ENCODE measurements around the gene SLC38A3. TPM values are rescaled to one million over a fixed set of nuclear protein-coding genes. Genes with fewer than 3 reads are reported as not detected.

SLC38A3 gene
- total RNA-seq (not detected), polyA plus RNA-seq (not detected)

DNA sequence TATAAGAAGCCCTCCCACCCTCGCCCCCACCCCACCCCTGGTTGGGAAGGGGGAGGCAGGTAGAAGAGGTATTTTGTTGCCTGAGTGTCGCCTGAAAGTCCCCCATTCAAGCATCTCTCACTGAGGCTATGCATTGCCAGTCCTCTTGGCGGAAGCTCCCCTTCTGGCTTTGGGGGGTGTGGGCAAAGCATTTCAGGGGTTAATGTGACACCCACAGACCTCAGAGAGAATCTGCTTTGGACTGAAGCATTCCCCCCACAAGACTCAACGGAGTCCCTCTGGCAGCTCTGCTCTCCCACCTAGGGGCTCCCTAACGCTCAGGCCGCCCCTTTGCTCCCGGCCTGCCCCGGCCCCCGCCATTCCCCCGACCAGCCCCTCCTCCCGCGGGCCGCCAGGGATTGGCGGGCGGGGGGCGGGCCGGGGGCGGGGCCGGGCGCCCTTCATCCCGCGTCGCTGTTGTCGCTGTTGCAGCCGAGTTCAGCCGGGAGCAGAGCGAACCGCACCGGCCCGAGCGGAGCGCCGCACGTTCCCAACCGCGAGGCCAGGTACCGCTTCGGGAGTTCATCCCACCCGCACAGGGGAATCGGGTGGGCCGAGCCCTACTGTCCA is at the start of gene SLC38A3:
TSS of gene SLC38A3 (plus strand) at position 468 of the 609 bp plus-strand sequence. CDS start 8,929 bp downstream, outside the sequence.
- ChIA-PET CTCF (ENCODE audit: partially characterized antibody) (interaction anchor here (1.5 to 3.4 kb wide), 3 partner anchors 10 to 21 kb away, joined by 5 to 17 read pairs (median 11); no protein-coding TSS in a partner anchor), POLR2A (ENCODE audit: partially characterized antibody) (interaction anchor here (1.1 kb wide), 1 partner anchor 11 kb away, joined by 3 read pairs; no protein-coding TSS in a partner anchor)
- Histone ChIP-seq H3K9me3 (ENCODE audit: control insufficient read depth in 1 of 2, low read length in 2 of 2) (no peaks in the 10 kb centered on the region), H3K27ac (ENCODE audit: low read depth, low read length) (no peak within 1 kb of the TSS), H3K27me3 (ENCODE audit: insufficient read depth, low read length) (peaks cover 23% of the 10 kb centered on the region), H3K4me1 (ENCODE audit: insufficient read depth, low read length) (peaks cover 13% of the 10 kb centered on the region), H3K36me3 (ENCODE audit: insufficient read depth, low read length) (no peaks in the 10 kb centered on the region), H3K4me3 (ENCODE audit: low read length in 2 of 2) (no peak within 1 kb of the TSS)
- H3K27ac Mint-ChIP-seq, result no peak within 1 kb of the TSS
- H3K4me3 Mint-ChIP-seq, result peak within 1 kb of the TSS in 6 of 8 donors; percentile 9 to 41 (median 24)
- peaks cover 35% of the 10 kb centered on the region in 2 donors for H3K27me3 Mint-ChIP-seq
- DNase-seq, result peak in 1 of 5 donors; percentile 8
- peaks cover 0 to 4% (median under 1%) of the 10 kb centered on the region in 4 donors for H3K4me1 Mint-ChIP-seq
- intact Hi-C loops (cut with micrococcal nuclease), result no loop called here
- H3K36me3 Mint-ChIP-seq, result no peaks in the 10 kb centered on the region
- peaks cover 0 to 4% (median 0%) of the 10 kb centered on the region in 8 donors for H3K9me3 Mint-ChIP-seq

GRCh38 chr3:50155491-50155878 is 49.6 kb upstream of the SLC38A3 start:
- intact Hi-C loops (cut with micrococcal nuclease), result loop anchor here (2.0 kb wide), 1 partner anchor 35 kb away; no protein-coding TSS in a partner anchor
- POLR2A ChIA-PET (ENCODE audit: partially characterized antibody), result no interaction called here
- peak overlapping the region; percentile 74 to 85 (median 80) for H3K4me3 Mint-ChIP-seq
- CTCF ChIA-PET (ENCODE audit: partially characterized antibody), result no interaction called here
- no peak overlapping the region for H3K4me3 ChIP-seq (ENCODE audit: low read length in 2 of 2)
- no peaks in the 10 kb centered on the region for H3K36me3 Mint-ChIP-seq
- peaks cover 14% of the 10 kb centered on the region for H3K27me3 ChIP-seq (ENCODE audit: insufficient read depth, low read length)
- H3K27ac ChIP-seq (ENCODE audit: low read depth, low read length), result no peak overlapping the region
- no peaks in the 10 kb centered on the region for H3K9me3 Mint-ChIP-seq
- peak in 1 of 5 donors; percentile 25 for DNase-seq
- H3K9me3 ChIP-seq (ENCODE audit: control insufficient read depth in 1 of 2, low read length in 2 of 2), result no peaks in the 10 kb centered on the region
- H3K36me3 ChIP-seq (ENCODE audit: insufficient read depth, low read length), result no peaks in the 10 kb centered on the region
- peaks cover 16% of the 10 kb centered on the region for H3K4me1 ChIP-seq (ENCODE audit: insufficient read depth, low read length)
- peaks cover 6 to 18% (median 10%) of the 10 kb centered on the region in 4 donors for H3K4me1 Mint-ChIP-seq
- peak overlapping the region in 1 of 7 donors; percentile 73 for H3K27ac Mint-ChIP-seq
- H3K27me3 Mint-ChIP-seq, result peaks cover 19 to 22% of the 10 kb centered on the region in 2 donors

DNA sequence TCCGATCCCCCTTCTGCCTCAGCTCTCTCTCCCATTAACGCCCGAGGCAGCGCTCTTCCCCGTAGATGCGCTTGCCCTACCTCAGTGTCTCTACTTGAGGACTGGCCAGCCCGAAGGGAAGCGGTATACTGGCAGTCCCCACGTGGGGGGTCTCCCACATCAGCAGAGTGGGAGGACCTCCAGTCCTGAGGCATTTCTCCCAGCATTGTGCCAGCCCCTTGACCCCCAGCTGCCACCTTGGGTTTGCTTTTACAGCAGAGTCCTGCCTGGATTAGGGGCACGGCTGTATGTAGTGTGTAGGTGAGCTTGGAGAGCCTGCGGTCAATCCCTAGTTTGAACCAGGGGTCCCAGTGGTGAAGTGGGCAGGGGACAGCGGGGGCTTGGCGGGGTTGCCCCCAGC is 49.2 kb upstream of the SLC38A3 start:
- Mint-ChIP-seq H3K27me3 (peaks cover 19 to 22% of the 10 kb centered on the region in 2 donors), H3K27ac (peak overlapping the region in 2 of 7 donors; percentile 73), H3K9me3 (no peaks in the 10 kb centered on the region), H3K4me1 (peaks cover 6 to 18% (median 10%) of the 10 kb centered on the region in 4 donors), H3K4me3 (peak overlapping the region; percentile 74 to 85 (median 80)), H3K36me3 (no peaks in the 10 kb centered on the region)
- Histone ChIP-seq H3K9me3 (ENCODE audit: control insufficient read depth in 1 of 2, low read length in 2 of 2) (no peaks in the 10 kb centered on the region), H3K4me1 (ENCODE audit: insufficient read depth, low read length) (peaks cover 16% of the 10 kb centered on the region), H3K27me3 (ENCODE audit: insufficient read depth, low read length) (peaks cover 14% of the 10 kb centered on the region), H3K27ac (ENCODE audit: low read depth, low read length) (no peak overlapping the region), H3K4me3 (ENCODE audit: low read length in 2 of 2) (no peak overlapping the region), H3K36me3 (ENCODE audit: insufficient read depth, low read length) (no peaks in the 10 kb centered on the region)
- intact Hi-C loops (cut with micrococcal nuclease), result loop anchor here (2.0 kb wide), 1 partner anchor 35 kb away; no protein-coding TSS in a partner anchor
- peak in 1 of 5 donors; percentile 23 for DNase-seq
- CTCF ChIA-PET (ENCODE audit: partially characterized antibody), result interaction anchor here (1.3 kb wide), 1 partner anchor 39 kb away, joined by 6 read pairs; no protein-coding TSS in a partner anchor
- POLR2A ChIA-PET (ENCODE audit: partially characterized antibody), result no interaction called here

GRCh38 chr3:50156549-50157493 is 48.2 kb upstream of the SLC38A3 start:
- Mint-ChIP-seq H3K27ac (peak overlapping the region in 1 of 7 donors; percentile 73), H3K36me3 (no peaks in the 10 kb centered on the region), H3K4me3 (peak overlapping the region in 2 of 8 donors; percentile 44 to 85), H3K9me3 (no peaks in the 10 kb centered on the region), H3K4me1 (peaks cover 6 to 18% (median 10%) of the 10 kb centered on the region in 4 donors), H3K27me3 (peaks cover 19 to 22% of the 10 kb centered on the region in 2 donors)
- ChIA-PET POLR2A (ENCODE audit: partially characterized antibody) (no interaction called here), CTCF (ENCODE audit: partially characterized antibody) (interaction anchor here (0.7 to 1.3 kb wide), 2 partner anchors 38 to 90 kb away, joined by 3 to 6 read pairs; no protein-coding TSS in a partner anchor)
- peak in 1 of 5 donors; percentile 35 for DNase-seq
- Histone ChIP-seq H3K36me3 (ENCODE audit: insufficient read depth, low read length) (no peaks in the 10 kb centered on the region), H3K4me1 (ENCODE audit: insufficient read depth, low read length) (peaks cover 16% of the 10 kb centered on the region), H3K4me3 (ENCODE audit: low read length in 2 of 2) (no peak overlapping the region), H3K9me3 (ENCODE audit: control insufficient read depth in 1 of 2, low read length in 2 of 2) (no peaks in the 10 kb centered on the region), H3K27me3 (ENCODE audit: insufficient read depth, low read length) (peaks cover 14% of the 10 kb centered on the region), H3K27ac (ENCODE audit: low read depth, low read length) (no peak overlapping the region)
- intact Hi-C loops (cut with micrococcal nuclease), result no loop called here

- peaks cover 16% of the 10 kb centered on the region for H3K4me1 ChIP-seq (ENCODE audit: insufficient read depth, low read length)
- Mint-ChIP-seq H3K9me3 (no peaks in the 10 kb centered on the region), H3K4me3 (peak overlapping the region in 2 of 8 donors; percentile 14 to 73), H3K27ac (peak overlapping the region in 1 of 7 donors; percentile 20), H3K27me3 (peaks cover 19 to 22% of the 10 kb centered on the region in 2 donors), H3K36me3 (no peaks in the 10 kb centered on the region), H3K4me1 (peaks cover 6 to 18% (median 10%) of the 10 kb centered on the region in 4 donors)
- POLR2A ChIA-PET (ENCODE audit: partially characterized antibody), result no interaction called here
- no peaks in the 10 kb centered on the region for H3K9me3 ChIP-seq (ENCODE audit: control insufficient read depth in 1 of 2, low read length in 2 of 2)
- CTCF ChIA-PET (ENCODE audit: partially characterized antibody), result no interaction called here
- DNase-seq, result peak in 1 of 5 donors; percentile 30
- intact Hi-C loops (cut with micrococcal nuclease), result no loop called here
- H3K27me3 ChIP-seq (ENCODE audit: insufficient read depth, low read length), result peaks cover 14% of the 10 kb centered on the region
- H3K36me3 ChIP-seq (ENCODE audit: insufficient read depth, low read length), result no peaks in the 10 kb centered on the region
- H3K27ac ChIP-seq (ENCODE audit: low read depth, low read length), result no peak overlapping the region
- H3K4me3 ChIP-seq (ENCODE audit: low read length in 2 of 2), result no peak overlapping the region
Measured at GRCh38 chr3:50157827-50158529, 47.1 kb upstream of the SLC38A3 start.

- Mint-ChIP-seq H3K9me3 (no peaks in the 10 kb centered on the region), H3K27ac (peak overlapping the region in 2 of 7 donors; percentile 20 to 72), H3K27me3 (peaks cover 15 to 17% of the 10 kb centered on the region in 2 donors), H3K4me1 (peaks cover 6 to 14% (median 10%) of the 10 kb centered on the region in 4 donors), H3K4me3 (no peak overlapping the region), H3K36me3 (no peaks in the 10 kb centered on the region)
- no peaks in the 10 kb centered on the region for H3K36me3 ChIP-seq (ENCODE audit: insufficient read depth, low read length)
- DNase-seq, result peak in 1 of 5 donors; percentile 5
- peaks cover 13% of the 10 kb centered on the region for H3K27me3 ChIP-seq (ENCODE audit: insufficient read depth, low read length)
- ChIA-PET POLR2A (ENCODE audit: partially characterized antibody) (no interaction called here), CTCF (ENCODE audit: partially characterized antibody) (no interaction called here)
- intact Hi-C loops (cut with micrococcal nuclease), result no loop called here
- H3K27ac ChIP-seq (ENCODE audit: low read depth, low read length), result no peak overlapping the region
- no peaks in the 10 kb centered on the region for H3K9me3 ChIP-seq (ENCODE audit: control insufficient read depth in 1 of 2, low read length in 2 of 2)
- H3K4me1 ChIP-seq (ENCODE audit: insufficient read depth, low read length), result peaks cover 16% of the 10 kb centered on the region
- no peak overlapping the region for H3K4me3 ChIP-seq (ENCODE audit: low read length in 2 of 2)
Measured at GRCh38 chr3:50158530-50159146, 46.4 kb upstream of the SLC38A3 start.
